Fibroblast of the aortic adventitia (primary cell): Measurements from ENCODE around the gene NTS. TPM values are rescaled to one million over a fixed set of nuclear protein-coding genes. Genes with fewer than 3 reads are reported as not detected.
A peak's percentile ranks its signal among the peaks of the same experiment; 100 is the strongest.

ENCODE experiments used
- DNase-seq: peaks from one replicate; pipeline ENCODE4 v3.0.0-alpha.2; 2010; ENCODE audit warnings: low read depth
- H3K4me3 ChIP-seq: 2 replicates; pipeline ENCODE4 v1.5.1; 2011; ENCODE audit warnings: low read depth, mild to moderate bottlenecking, control low read depth, low read length, moderate library complexity
- total RNA-seq: library from RNA; depleted of rRNA; stranded (reverse); fragments of >200 nt; gene quantifications from 2 replicates; pipeline ENCODE4 v1.2.3, GENCODE V29; 2012; ENCODE audit warnings: low replicate concordance
- TF ChIP-seq, protein P1 (sequence below): IDR thresholded peaks from 2 replicates; pipeline ENCODE4 v1.5.1; 2011; ENCODE audit warnings: mild to moderate bottlenecking, low read length, control low read depth, inconsistent platforms; ENCODE audit not compliant: insufficient read depth

The NTS gene
- total RNA-seq, 1 donor, result 0.09 TPM

DNA sequence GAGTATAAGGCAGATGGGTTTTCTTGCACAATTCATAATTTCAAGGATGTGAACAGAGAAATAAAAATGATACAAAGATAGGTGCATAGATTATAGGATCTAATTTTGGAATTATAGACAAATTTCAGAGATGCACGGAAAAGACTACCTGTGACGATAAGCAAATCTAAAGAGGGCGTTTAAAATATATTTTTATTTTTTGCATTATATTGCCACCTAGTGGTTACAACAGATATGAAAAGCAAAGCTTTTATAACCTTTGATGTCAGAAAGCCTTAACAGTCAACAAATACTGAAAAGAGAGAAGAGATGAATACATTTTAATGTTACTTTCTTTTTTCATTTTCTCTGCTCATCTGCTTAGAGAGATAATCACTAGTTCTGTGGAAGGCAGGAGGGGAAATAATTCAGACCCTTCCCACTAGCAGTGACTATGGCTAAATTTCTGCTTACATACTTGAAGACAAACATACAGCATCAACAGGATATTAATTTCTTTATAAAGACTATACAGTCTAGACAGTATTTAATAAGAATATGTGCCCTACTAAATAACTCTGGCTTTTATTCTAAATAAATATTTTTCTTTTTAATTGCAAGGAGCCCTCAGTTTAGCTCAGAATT is 46.3 kb downstream of the NTS start:
- peak; percentile 53 for DNase-seq
- no peak overlapping the region for H3K4me3 ChIP-seq
- TF ChIP-seq, protein P1, sequence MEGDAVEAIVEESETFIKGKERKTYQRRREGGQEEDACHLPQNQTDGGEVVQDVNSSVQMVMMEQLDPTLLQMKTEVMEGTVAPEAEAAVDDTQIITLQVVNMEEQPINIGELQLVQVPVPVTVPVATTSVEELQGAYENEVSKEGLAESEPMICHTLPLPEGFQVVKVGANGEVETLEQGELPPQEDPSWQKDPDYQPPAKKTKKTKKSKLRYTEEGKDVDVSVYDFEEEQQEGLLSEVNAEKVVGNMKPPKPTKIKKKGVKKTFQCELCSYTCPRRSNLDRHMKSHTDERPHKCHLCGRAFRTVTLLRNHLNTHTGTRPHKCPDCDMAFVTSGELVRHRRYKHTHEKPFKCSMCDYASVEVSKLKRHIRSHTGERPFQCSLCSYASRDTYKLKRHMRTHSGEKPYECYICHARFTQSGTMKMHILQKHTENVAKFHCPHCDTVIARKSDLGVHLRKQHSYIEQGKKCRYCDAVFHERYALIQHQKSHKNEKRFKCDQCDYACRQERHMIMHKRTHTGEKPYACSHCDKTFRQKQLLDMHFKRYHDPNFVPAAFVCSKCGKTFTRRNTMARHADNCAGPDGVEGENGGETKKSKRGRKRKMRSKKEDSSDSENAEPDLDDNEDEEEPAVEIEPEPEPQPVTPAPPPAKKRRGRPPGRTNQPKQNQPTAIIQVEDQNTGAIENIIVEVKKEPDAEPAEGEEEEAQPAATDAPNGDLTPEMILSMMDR, result peak; percentile 48

GRCh38 chr12:85923767-85924331 is 49.8 kb downstream of the NTS start:
- TF ChIP-seq, protein P1, result peak; percentile 67
- no peak overlapping the region for H3K4me3 ChIP-seq
- DNase-seq, result peak; percentile 78

DNA sequence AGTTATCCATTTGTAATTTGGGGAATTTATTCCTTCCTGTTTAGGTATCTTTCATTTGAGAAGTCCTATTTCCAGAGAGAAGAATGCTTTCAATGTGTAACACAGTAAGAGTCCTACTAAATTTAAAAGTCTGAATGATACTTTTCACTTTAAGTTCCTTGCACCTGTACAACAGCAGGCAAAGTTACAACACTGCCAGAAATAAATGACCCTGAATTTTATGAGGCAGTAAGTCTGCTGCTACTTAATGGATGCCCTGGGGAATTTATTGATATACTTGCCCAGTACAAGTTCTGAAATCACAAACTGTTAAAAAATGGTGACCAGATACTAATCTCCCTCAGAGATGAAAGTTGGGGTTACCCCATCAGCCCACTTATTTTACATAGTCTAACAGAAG is 53.1 kb downstream of the NTS start:
- no peak overlapping the region for H3K4me3 ChIP-seq
- no peak for DNase-seq
- TF ChIP-seq, protein P1, result no peak

Other genes with a start within 250 kb of the NTS start
- 7.7 and 8.5 TPM in 2 replicates for gene RASSF9, start 37.9 kb upstream of the NTS start, total RNA-seq